Common myeloid progenitor, CD34-positive (primary cell): ENCODE data around the gene CLEC10A.

Experiments
- CTCF ChIA-PET: fragments of 350-600 bp; sonication (Branson Sonifier 250); formaldehyde crosslinking; loops from one replicate; lab custom pipeline; 2021; ENCODE audit warnings: antibody characterized with exemption; lab: Charles Lee
- POLR2A ChIA-PET: fragments of 350-600 bp; sonication (Branson Sonifier 250); formaldehyde crosslinking; loops from one replicate; lab custom pipeline; 2021; ENCODE audit warnings: antibody characterized with exemption; lab: Charles Lee
- DNase-seq, 3 donors: peaks; one replicate each; pipeline versions ENCODE4 v3.0.0 to v3.0.0-alpha.2; 2013
- H3K27ac ChIP-seq, 2 experiments: 1 replicate in 1 of 2; 2 replicates in 1 of 2; pipeline ENCODE4 v1.7.0; 2013; ENCODE audit warnings: inconsistent platforms in 2 of 2, low read length in 2 of 2, mild to moderate bottlenecking in 2 of 2, low read depth in 1 of 2, moderate library complexity in 1 of 2; ENCODE audit not compliant: severe bottlenecking in 2 of 2, insufficient read depth in 1 of 2, poor library complexity in 1 of 2
- H3K27me3 ChIP-seq, 5 experiments: replicated peaks in 2 of 5; 1 replicate in 3 of 5; 2 replicates in 2 of 5; pipeline versions ENCODE4 v1.6.1 to v1.7.0; 2013; ENCODE audit warnings: low read length in 4 of 5, mild to moderate bottlenecking in 2 of 5, moderate library complexity in 2 of 5, inconsistent platforms in 1 of 5; ENCODE audit not compliant: insufficient read depth in 5 of 5, control insufficient read depth in 4 of 5
- H3K36me3 ChIP-seq, 4 experiments: 1 replicate in 2 of 4; 2 replicates in 2 of 4; pipeline versions ENCODE4 v1.6.1 to v1.7.0; 2013; ENCODE audit warnings: low read length in 3 of 4, control low read depth in 1 of 4, mild to moderate bottlenecking in 1 of 4; ENCODE audit not compliant: control insufficient read depth in 4 of 4, insufficient read depth in 4 of 4
- H3K4me1 ChIP-seq, 4 experiments: 1 replicate in 3 of 4; 2 replicates in 1 of 4; pipeline versions ENCODE4 v1.6.1 to v1.7.1; 2013; ENCODE audit warnings: low read length in 3 of 4, mild to moderate bottlenecking in 3 of 4, control low read depth in 1 of 4, inconsistent platforms in 1 of 4, moderate library complexity in 1 of 4; ENCODE audit not compliant: control insufficient read depth in 4 of 4, insufficient read depth in 4 of 4; ENCODE audit errors: control extremely low read depth in 1 of 4
- H3K4me3 ChIP-seq, 7 experiments: 1 replicate in 4 of 7; 2 replicates in 3 of 7; pipeline versions ENCODE4 v1.5.1 to v1.7.0; 2013; ENCODE audit warnings: mild to moderate bottlenecking in 7 of 7, low read length in 6 of 7, moderate library complexity in 6 of 7, inconsistent platforms in 2 of 7, low read depth in 2 of 7, control low read depth in 1 of 7; ENCODE audit not compliant: insufficient read depth in 4 of 7, control insufficient read depth in 1 of 7; ENCODE audit errors: extremely low read depth in 1 of 7
- H3K9me3 ChIP-seq, 5 experiments: 1 replicate in 4 of 5; 2 replicates in 1 of 5; pipeline versions ENCODE4 v1.6.1 to v1.7.1; 2013; ENCODE audit warnings: low read length in 4 of 5, mild to moderate bottlenecking in 2 of 5, inconsistent platforms in 1 of 5, low read depth in 1 of 5, moderate library complexity in 1 of 5; ENCODE audit not compliant: control insufficient read depth in 4 of 5, insufficient read depth in 2 of 5; ENCODE audit errors: control extremely low read depth in 1 of 5
- WGBS: methylation state at CpG from one replicate; pipeline ENCODE4 v1.1.5; 2013; ENCODE audit not compliant: insufficient coverage; 5-methylcytosine and 5-hydroxymethylcytosine counted together

Gene CLEC10A

DNA sequence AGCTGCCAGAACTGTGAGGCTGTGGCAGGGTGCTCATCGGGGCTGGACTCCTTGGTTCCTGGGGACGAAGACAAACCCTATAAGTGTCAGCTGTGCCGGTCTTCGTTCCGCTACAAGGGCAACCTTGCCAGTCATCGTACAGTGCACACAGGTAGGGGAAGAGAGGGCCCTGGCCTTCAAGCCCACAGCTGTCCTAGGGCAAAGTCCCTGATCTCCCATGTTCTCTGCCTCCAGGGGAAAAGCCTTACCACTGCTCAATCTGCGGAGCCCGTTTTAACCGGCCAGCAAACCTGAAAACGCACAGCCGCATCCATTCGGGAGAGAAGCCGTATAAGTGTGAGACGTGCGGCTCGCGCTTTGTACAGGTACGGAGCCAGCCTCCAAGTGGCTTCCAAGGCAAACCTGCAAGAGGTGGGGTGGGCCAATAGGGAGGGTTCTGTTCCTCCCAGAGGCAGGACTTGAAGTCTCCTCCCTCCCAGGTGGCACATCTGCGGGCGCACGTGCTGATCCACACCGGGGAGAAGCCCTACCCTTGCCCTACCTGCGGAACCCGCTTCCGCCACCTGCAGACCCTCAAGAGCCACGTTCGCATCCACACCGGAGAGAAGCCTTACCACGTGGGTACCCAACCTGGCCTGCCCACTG is 53.5 kb downstream of the CLEC10A start:
- DNase-seq, result no peak
- no peak overlapping the region for H3K27ac ChIP-seq
- no peaks in the 10 kb centered on the region for H3K9me3 ChIP-seq
- WGBS, result 99% methylated on average over 26 of the region's 29 CpGs
- H3K27me3 ChIP-seq, result peaks cover 0 to 3% (median 0%) of the 10 kb centered on the region in 5 experiments
- peaks cover 9 to 49% (median 38%) of the 10 kb centered on the region in 4 experiments for H3K4me1 ChIP-seq
- no peaks in the 10 kb centered on the region for H3K36me3 ChIP-seq
- H3K4me3 ChIP-seq, result no peak overlapping the region
- CTCF ChIA-PET, result interaction anchor here (1.0 to 1.3 kb wide), 2 partner anchors 19 to 112 kb away, joined by 3 read pairs; no protein-coding TSS in a partner anchor
- POLR2A ChIA-PET, result interaction anchor here (1.2 kb wide), 1 partner anchor 9 kb away, joined by 3 read pairs; the partner anchor contains the start of gene SLC16A13

GRCh38 chr17:7025245-7025644 is 54.8 kb downstream of the CLEC10A start:
- H3K36me3 ChIP-seq, result no peaks in the 10 kb centered on the region
- ChIA-PET POLR2A (interaction anchor here (1.1 kb wide), 1 partner anchor 10 kb away, joined by 3 read pairs; the partner anchor contains the start of gene SLC16A13), CTCF (interaction anchor here (1.0 to 8.8 kb wide), 6 partner anchors 10 to 21 kb away, joined by 3 to 76 read pairs (median 6); partner anchors contain the start of genes SLC16A11 and SLC16A13)
- peaks cover 0 to 3% (median 0%) of the 10 kb centered on the region in 5 experiments for H3K27me3 ChIP-seq
- no peak for DNase-seq
- no peaks in the 10 kb centered on the region for H3K9me3 ChIP-seq
- H3K4me1 ChIP-seq, result peaks cover 7 to 50% (median 37%) of the 10 kb centered on the region in 4 experiments
- H3K4me3 ChIP-seq, result no peak overlapping the region
- no peak overlapping the region for H3K27ac ChIP-seq
- WGBS, result 100% methylated on average over 1 of the region's 1 CpG
